Heart left ventricle (tissue), 16 donors: ENCODE measurements around the gene NOP9. TPM values are rescaled to one million over a fixed set of nuclear protein-coding genes. Genes with fewer than 3 reads are reported as not detected.

ENCODE experiments used
- ATAC-seq, 4 donors: fragments of 200-7000 bp; cut with Tn5 transposase; one replicate each; pipeline ENCODE4 v1.9.1; 2020 to 2022; ENCODE audit warnings: moderate library complexity in 4 of 4, mild to moderate bottlenecking in 3 of 4, moderate number of reproducible peaks in 1 of 4
- DNase-seq, 5 donors: peaks; one replicate each; pipeline ENCODE4 v3.0.0-alpha.2; 2020
- H3K27ac ChIP-seq, 12 donors: fragments of 200-600 bp; sonication (generic) in 4 of 12; one replicate each; pipeline versions ENCODE4 v1.5.0 to v1.8.0; 2016 to 2022; ENCODE audit warnings: mild to moderate bottlenecking in 2 of 12
- H3K27me3 ChIP-seq, 9 donors: fragments of 200-600 bp; sonication (generic) in 2 of 9; one replicate each; pipeline versions ENCODE4 v1.5.1 to v1.8.0; 2016 to 2022; ENCODE audit warnings: mild to moderate bottlenecking in 3 of 9
- H3K36me3 ChIP-seq, 9 donors: fragments of 200-600 bp; sonication (generic) in 2 of 9; one replicate each; pipeline versions ENCODE4 v1.5.0 to v1.8.0; 2018 to 2022; ENCODE audit warnings: mild to moderate bottlenecking in 2 of 9
- H3K4me1 ChIP-seq, 12 donors: fragments of 200-600 bp; sonication (generic) in 4 of 12; one replicate each; pipeline versions ENCODE4 v1.5.0 to v1.8.0; 2016 to 2022; ENCODE audit warnings: mild to moderate bottlenecking in 3 of 12
- H3K4me3 ChIP-seq, 12 donors: fragments of 200-600 bp; sonication (generic) in 4 of 12; one replicate each; pipeline versions ENCODE4 v1.5.0 to v1.8.0; 2017 to 2022; ENCODE audit warnings: mild to moderate bottlenecking in 9 of 12, moderate library complexity in 4 of 12
- H3K9me3 ChIP-seq, 12 donors: fragments of 200-600 bp; sonication (generic) in 4 of 12; one replicate each; pipeline versions ENCODE4 v1.5.0 to v1.8.0; 2016 to 2022; ENCODE audit warnings: mild to moderate bottlenecking in 1 of 12
- CTCF ChIP-seq, 12 donors: fragments of 200-600 bp; sonication (generic) in 4 of 12; IDR thresholded peaks; one replicate each; pipeline versions ENCODE4 v1.5.0 to v1.8.0; 2018 to 2022; ENCODE audit warnings: antibody characterized with exemption in 12 of 12, mild to moderate bottlenecking in 5 of 12
- POLR2A ChIP-seq, 2 donors: fragments of 450-650 bp; IDR thresholded peaks; one replicate each; pipeline ENCODE4 v1.6.1; 2017; ENCODE audit warnings: antibody characterized with exemption in 2 of 2, mild to moderate bottlenecking in 2 of 2, moderate library complexity in 2 of 2
- WGBS, 4 donors: extraction: QIAGEN DNeasy Blood & Tissue Kit in 2 of 4; methylation state at CpG; one replicate each; pipeline versions ENCODE4 v1.1.5 to v1.1.7; 2013 to 2018; 5-methylcytosine and 5-hydroxymethylcytosine counted together
- intact Hi-C, 10 donors: fragments of 100-400 bp; cut with DNase I; formaldehyde crosslinking; loops; one replicate each; pipeline versions ENCODE4 v1.11.1 to v1.14.2; 2022
- polyA plus RNA-seq, 2 donors: library from polyadenylated mRNA; stranded (reverse); fragments of 200-250 nt; gene quantifications; one replicate each; pipeline ENCODE4 v1.2.3, GENCODE V29; 2013
- total RNA-seq, 9 donors: library from RNA; depleted of rRNA in 2 of 9; stranded (reverse); fragments of >200 nt in 2 of 9; fragmentation: NEBNext Ultra II Directional in 3 of 9; extraction: Animal tissue kit (Norgen Biotek cat#: 25700) in 3 of 9; gene quantifications; one replicate each; pipeline versions ENCODE4 v1.1.0 to v1.2.4, GENCODE V29; 2016 to 2023
- donor health status: ischemic (EF 13 %, LVEDD 7.1; RV severe dilation, severe dysfunction).
- donor health status: healthy with polysubstance abuse.
- donor health status: DM: no; HTN: yes; CAD: no.
- donor health status: DM: no; HTN: no; CAD: no.
- donor health status: ischemic (EF 25% LVEDD 6.9; RV normal size, moderate dysfunction).
- donor health status: ischemic (EF 25% LVEDD 5.7; RV mildly dilated, moderate dysfunction).
- donor health status: healthy.
- donor health status: DM: yes; HTN: yes; CAD: no.
- donor health status: ischemic (EF 35%, LVEDD 5.7; RV mildly dilated, moderate dysfunction).
- donor health status: nonischemic (EF 11% LVEDD 7.7; RV severe dilation, severe dysfunction).
- donor health status: DM: yes; HTN: yes; CAD: no.
- donor health status: PGD.
- donor health status: ischemic (EF 29% LVEDD 5.4; RV normal size, mild dysfunction).
- donor health status: nonischemic (EF 23%, LVEDD 6.1; RV moderate dilation, normal function).

Gene NOP9
- total and polyA plus RNA-seq, 11 donors, result 13.5 to 34.0 (median 27.8) TPM

GRCh38 chr14:24316597-24316950, 16.9 kb downstream of the NOP9 start:
- Histone ChIP-seq H3K9me3 (no peaks in the 10 kb centered on the region), H3K36me3 (peaks cover 0 to 28% (median 10%) of the 10 kb centered on the region in 9 donors), H3K4me3 (peak overlapping the region in 7 of 12 donors; percentile 1 to 70 (median 18)), H3K27ac (peak overlapping the region in 9 of 12 donors; percentile 49 to 91 (median 60)), H3K27me3 (peaks cover 0 to 27% (median 6%) of the 10 kb centered on the region in 9 donors), H3K4me1 (peaks cover 7 to 74% (median 38%) of the 10 kb centered on the region in 12 donors)
- DNase-seq, result no peak
- intact Hi-C loops, result no loop called here
- no peak for TF ChIP-seq POLR2A (IDR thresholded peaks at IDR 0.05)
- TF ChIP-seq CTCF (IDR thresholded peaks at IDR 0.05), result no peak
- 44 to 60% (median 51%) methylated on average over 11 to 18 of the region's 18 CpGs for WGBS, 4 donors
- peak in 1 of 4 donors; percentile 0 for ATAC-seq

GRCh38 chr14:24317141-24317928, 17.7 kb downstream of the NOP9 start:
- Histone ChIP-seq H3K27ac (peak overlapping the region in 1 of 12 donors; percentile 91), H3K27me3 (peaks cover 0 to 27% (median 6%) of the 10 kb centered on the region in 9 donors), H3K36me3 (peaks cover 0 to 32% (median 14%) of the 10 kb centered on the region in 9 donors), H3K4me3 (no peak overlapping the region), H3K9me3 (no peaks in the 10 kb centered on the region), H3K4me1 (peaks cover 7 to 67% (median 30%) of the 10 kb centered on the region in 12 donors)
- DNase-seq (peak in 1 of 5 donors; percentile 17), ATAC-seq (no peak)
- TF ChIP-seq CTCF (IDR thresholded peaks at IDR 0.05) (no peak), POLR2A (IDR thresholded peaks at IDR 0.05) (no peak)
- intact Hi-C loops, result no loop called here
- 80 to 94% (median 82%) methylated on average over 3 of the region's 3 CpGs for WGBS, 4 donors

DNA sequence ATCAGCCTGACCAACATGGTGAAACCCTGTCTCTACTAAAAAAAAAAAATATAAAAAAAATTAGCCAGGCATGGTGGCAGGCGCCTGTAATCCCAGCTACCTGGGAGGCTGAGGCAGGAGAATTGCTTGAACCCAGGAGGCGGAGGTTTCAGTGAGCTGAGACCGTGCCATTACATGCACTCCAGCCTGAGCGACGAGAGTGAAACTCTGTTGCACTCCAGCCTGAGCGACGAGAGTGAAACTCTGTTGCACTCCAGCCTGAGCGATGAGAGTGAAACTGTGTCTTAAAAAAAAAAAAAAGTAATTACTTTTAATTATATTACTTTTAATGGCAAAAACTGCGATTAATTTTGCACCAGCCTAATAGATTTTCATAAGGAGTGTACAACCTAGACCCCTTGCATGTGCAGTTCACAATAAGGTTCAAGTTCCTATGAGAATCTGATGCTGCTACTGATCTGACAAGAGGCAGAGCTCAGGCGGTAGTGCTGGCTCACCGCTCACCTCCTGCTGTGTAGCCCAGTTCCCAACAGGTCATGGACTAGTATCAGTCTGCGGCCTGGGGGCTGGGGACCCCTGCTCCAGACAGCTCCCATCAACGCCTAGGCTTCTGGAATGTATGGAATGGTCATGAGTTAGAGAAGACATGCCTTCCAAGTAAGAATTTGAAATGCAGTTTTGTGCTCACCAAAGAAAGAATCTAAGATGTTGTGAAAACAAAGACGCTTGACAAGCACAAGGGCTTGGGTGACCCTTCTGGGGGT, 21.7 kb downstream of the NOP9 start:
- ATAC-seq (no peak), DNase-seq (peak in 1 of 5 donors; percentile 19)
- TF ChIP-seq CTCF (IDR thresholded peaks at IDR 0.05) (no peak), POLR2A (IDR thresholded peaks at IDR 0.05) (no peak)
- H3K4me1 ChIP-seq, result peaks cover 0 to 26% (median 8%) of the 10 kb centered on the region in 12 donors
- H3K9me3 ChIP-seq, result no peaks in the 10 kb centered on the region
- intact Hi-C loops, result no loop called here
- peaks cover 0 to 27% (median 3%) of the 10 kb centered on the region in 9 donors for H3K27me3 ChIP-seq
- H3K4me3 ChIP-seq, result no peak overlapping the region
- no peak overlapping the region for H3K27ac ChIP-seq
- 86 to 89% (median 87%) methylated on average over 14 of the region's 14 CpGs for WGBS, 4 donors
- H3K36me3 ChIP-seq, result peaks cover 0 to 51% (median 29%) of the 10 kb centered on the region in 9 donors

GRCh38 chr14:24322672-24323071, 23.0 kb downstream of the NOP9 start:
- H3K4me3 ChIP-seq, result no peak overlapping the region
- H3K27ac ChIP-seq, result no peak overlapping the region
- no peaks in the 10 kb centered on the region for H3K9me3 ChIP-seq
- peaks cover 0 to 24% (median 0%) of the 10 kb centered on the region in 12 donors for H3K4me1 ChIP-seq
- intact Hi-C loops, result no loop called here
- DNase-seq (no peak), ATAC-seq (no peak)
- TF ChIP-seq CTCF (IDR thresholded peaks at IDR 0.05) (no peak), POLR2A (IDR thresholded peaks at IDR 0.05) (no peak)
- WGBS, 4 donors, result 74 to 84% (median 76%) methylated on average over 10 of the region's 10 CpGs
- peaks cover 0 to 57% (median 29%) of the 10 kb centered on the region in 9 donors for H3K36me3 ChIP-seq
- H3K27me3 ChIP-seq, result peaks cover 0 to 19% (median 0%) of the 10 kb centered on the region in 9 donors
